Stimulated activated CD8-positive, alpha-beta memory T cell treated with anti-CD3 and anti-CD28 coated beads, Interleukin-15, amount 100 ng/mL, for 1 hour (primary cell): ENCODE results near the gene MEOX1.
"Not testable (repeated sequence)": the region's sequence is repeated elsewhere in the genome, so short reads cannot be mapped to it uniquely, and the experiment has no call there.

Source experiments
- DNase-seq: peaks from one replicate; pipeline ENCODE4 v3.0.0-alpha.2; 2020; ENCODE audit warnings: low read depth

MEOX1 gene

GRCh38 chr17:43616852-43617251 lies 44.9 kb downstream of the MEOX1 start:
- DNase-seq: no peak

GRCh38 chr17:43616421-43616820 lies 45.3 kb downstream of the MEOX1 start:
- no peak for DNase-seq

GRCh38 chr17:43616029-43616351 lies 45.7 kb downstream of the MEOX1 start:
- DNase-seq: no peak

GRCh38 chr17:43615330-43616028 lies 46.2 kb downstream of the MEOX1 start:
- DNase-seq: no peak

GRCh38 chr17:43614561-43614960 lies 47.2 kb downstream of the MEOX1 start:
- DNase-seq: no peak

- DNase-seq: no peak
These were observed 47.8 kb downstream of the MEOX1 start for GRCh38 chr17:43613917-43614316.

- no peak for DNase-seq
These were observed 49.2 kb downstream of the MEOX1 start for GRCh38 chr17:43612515-43612914.

- no peak for DNase-seq
These were observed 50.3 kb downstream of the MEOX1 start for GRCh38 chr17:43611230-43611969.

GRCh38 chr17:43609613-43610385 lies 51.9 kb downstream of the MEOX1 start:
- no peak for DNase-seq

GRCh38 chr17:43608313-43608712 lies 53.4 kb downstream of the MEOX1 start:
- no peak for DNase-seq

- DNase-seq: no peak
These were observed 57.2 kb downstream of the MEOX1 start for GRCh38 chr17:43604549-43604948.

GRCh38 chr17:43603321-43603720 lies 58.4 kb downstream of the MEOX1 start:
- no peak for DNase-seq

- DNase-seq: not testable (repeated sequence)
These were observed 59.2 kb downstream of the MEOX1 start for GRCh38 chr17:43602556-43602955.

- DNase-seq: no peak
These were observed 60.3 kb downstream of the MEOX1 start for GRCh38 chr17:43601280-43602039.

GRCh38 chr17:43599835-43600234 lies 61.9 kb downstream of the MEOX1 start:
- no peak for DNase-seq

GRCh38 chr17:43599046-43599395 lies 62.7 kb downstream of the MEOX1 start:
- no peak for DNase-seq

GRCh38 chr17:43598357-43599045 lies 63.2 kb downstream of the MEOX1 start:
- DNase-seq: no peak

GRCh38 chr17:43597624-43598356 lies 63.9 kb downstream of the MEOX1 start:
- DNase-seq: no peak

- no peak for DNase-seq
These were observed 66.3 kb downstream of the MEOX1 start for GRCh38 chr17:43595466-43595865.

- no peak for DNase-seq
These were observed 69.8 kb downstream of the MEOX1 start for GRCh38 chr17:43591779-43592562.
